Vagina (tissue), 2 donors: Measurements from ENCODE around the gene KRTAP9-7. TPM values are rescaled to one million over a fixed set of nuclear protein-coding genes. Genes with fewer than 3 reads are reported as not detected.
"Not testable (repeated sequence)": the region's sequence is repeated elsewhere in the genome, so short reads cannot be mapped to it uniquely, and the experiment has no call there.

Experiments
- DNase-seq, 2 donors: peaks; one replicate each; pipeline ENCODE4 v3.0.0-alpha.2; 2017; ENCODE audit errors: extremely low spot score in 2 of 2
- H3K27ac ChIP-seq: fragments of 200-600 bp; sonication (generic); one replicate; pipeline ENCODE4 v1.5.1; 2019
- H3K27me3 ChIP-seq: fragments of 200-600 bp; sonication (generic); one replicate; pipeline ENCODE4 v1.5.1; 2019
- H3K36me3 ChIP-seq, 2 donors: fragments of 200-600 bp; sonication (generic); one replicate each; pipeline ENCODE4 v1.5.1; 2017 to 2019
- H3K4me1 ChIP-seq: fragments of 200-600 bp; sonication (generic); one replicate; pipeline ENCODE4 v1.5.1; 2019
- H3K4me3 ChIP-seq, 2 donors: fragments of 200-600 bp; sonication (generic); 1 replicate in 1 of 2; 2 replicates in 1 of 2; pipeline ENCODE4 v1.5.1; 2016 to 2019
- H3K9me3 ChIP-seq: fragments of 200-600 bp; sonication (generic); one replicate; pipeline ENCODE4 v1.5.1; 2019
- CTCF ChIP-seq, 3 experiments: fragments of 450-650 bp in 2 of 3; fragments of 200-600 bp in 1 of 3; sonication (generic) in 1 of 3; IDR thresholded peaks; one replicate each; pipeline ENCODE4 v1.5.1; 2017 to 2019; ENCODE audit warnings: antibody characterized with exemption in 3 of 3, mild to moderate bottlenecking in 2 of 3, moderate library complexity in 2 of 3
- POLR2A ChIP-seq, 2 donors: fragments of 450-650 bp; IDR thresholded peaks; one replicate each; pipeline ENCODE4 v1.6.1; 2017; ENCODE audit warnings: antibody characterized with exemption in 2 of 2, mild to moderate bottlenecking in 2 of 2, moderate library complexity in 2 of 2
- POLR2AphosphoS5 ChIP-seq, 2 donors: sonication (generic); formaldehyde crosslinking; IDR thresholded peaks; one replicate each; pipeline ENCODE4 v1.9.0; 2017; ENCODE audit warnings: antibody characterized with exemption in 2 of 2, mild to moderate bottlenecking in 2 of 2, low read depth in 1 of 2; ENCODE audit not compliant: insufficient read depth in 1 of 2
- intact Hi-C: fragments of 100-400 bp; cut with DNase I; formaldehyde crosslinking; loops from one replicate; pipeline ENCODE4 v1.15.1; 2023
- total RNA-seq: library from RNA; depleted of rRNA; stranded (reverse); fragments of >200 nt; gene quantifications from one replicate; pipeline ENCODE4 v1.2.3, GENCODE V29; 2016

KRTAP9-7 gene
- total RNA-seq, 1 donor from 2014 or later = not detected

GRCh38 chr17:41249637-41250240 is 25.8 kb upstream of the KRTAP9-7 start, which contains the start of gene KRTAP9-4:
KRTAP9-4 (plus strand) TSS chr17:41249687; CDS start chr17:41249721, 34 bp downstream.
- H3K4me3 ChIP-seq, DNase-seq, H3K36me3 ChIP-seq, H3K9me3 ChIP-seq, H3K27me3 ChIP-seq, intact Hi-C loops, H3K4me1 ChIP-seq, H3K27ac ChIP-seq: not testable (repeated sequence)

GRCh38 chr17:41251261-41251660 is 24.2 kb upstream of the KRTAP9-7 start:
- Histone ChIP-seq H3K9me3 (no peaks in the 10 kb centered on the region), H3K4me1 (no peaks in the 10 kb centered on the region), H3K27me3 (no peaks in the 10 kb centered on the region), H3K36me3 (no peaks in the 10 kb centered on the region), H3K27ac (no peak overlapping the region), H3K4me3 (no peak overlapping the region)
- intact Hi-C loops = no loop called here
- TF ChIP-seq CTCF (IDR thresholded peaks at IDR 0.05) (no peak), POLR2AphosphoS5 (IDR thresholded peaks at IDR 0.05; ENCODE audit: insufficient read depth in 1 of 2, low read depth in 1 of 2) (no peak), POLR2A (IDR thresholded peaks at IDR 0.05) (no peak)
- no peak for DNase-seq

- H3K9me3 ChIP-seq = no peaks in the 10 kb centered on the region
- no peak for TF ChIP-seq POLR2A (IDR thresholded peaks at IDR 0.05)
- TF ChIP-seq CTCF (IDR thresholded peaks at IDR 0.05) = no peak
- no peak for TF ChIP-seq POLR2AphosphoS5 (IDR thresholded peaks at IDR 0.05; ENCODE audit: insufficient read depth in 1 of 2, low read depth in 1 of 2)
- H3K27ac ChIP-seq = no peak overlapping the region
- H3K4me1 ChIP-seq = no peaks in the 10 kb centered on the region
- H3K36me3 ChIP-seq = no peaks in the 10 kb centered on the region
- DNase-seq = no peak
- H3K27me3 ChIP-seq = no peaks in the 10 kb centered on the region
- intact Hi-C loops = no loop called here
- H3K4me3 ChIP-seq = no peak overlapping the region
Measured at GRCh38 chr17:41254861-41255260, 20.6 kb upstream of the KRTAP9-7 start.

- intact Hi-C loops, H3K9me3 ChIP-seq, DNase-seq, H3K4me3 ChIP-seq, H3K36me3 ChIP-seq, H3K27ac ChIP-seq, H3K27me3 ChIP-seq, H3K4me1 ChIP-seq: not testable (repeated sequence)
Measured at GRCh38 chr17:41255381-41256290, 19.9 kb upstream of the KRTAP9-7 start, which contains the start of gene KRTAP9-9. KRTAP9-9 (plus strand) TSS chr17:41255384.

GRCh38 chr17:41256291-41256685 is 19.2 kb upstream of the KRTAP9-7 start:
- no peaks in the 10 kb centered on the region for H3K27me3 ChIP-seq
- H3K4me1 ChIP-seq = no peaks in the 10 kb centered on the region
- no peak overlapping the region for H3K27ac ChIP-seq
- intact Hi-C loops = no loop called here
- H3K4me3 ChIP-seq = no peak overlapping the region
- no peak for DNase-seq
- no peaks in the 10 kb centered on the region for H3K36me3 ChIP-seq
- H3K9me3 ChIP-seq = no peaks in the 10 kb centered on the region
- TF ChIP-seq POLR2A (IDR thresholded peaks at IDR 0.05) = no peak
- no peak for TF ChIP-seq CTCF (IDR thresholded peaks at IDR 0.05)
- no peak for TF ChIP-seq POLR2AphosphoS5 (IDR thresholded peaks at IDR 0.05; ENCODE audit: insufficient read depth in 1 of 2, low read depth in 1 of 2)

GRCh38 chr17:41258406-41258805 is 17.1 kb upstream of the KRTAP9-7 start:
- no peak for DNase-seq
- TF ChIP-seq CTCF (IDR thresholded peaks at IDR 0.05) (no peak), POLR2A (IDR thresholded peaks at IDR 0.05) (no peak), POLR2AphosphoS5 (IDR thresholded peaks at IDR 0.05; ENCODE audit: insufficient read depth in 1 of 2, low read depth in 1 of 2) (no peak)
- Histone ChIP-seq H3K27ac (no peak overlapping the region), H3K36me3 (no peaks in the 10 kb centered on the region), H3K4me3 (no peak overlapping the region), H3K9me3 (no peaks in the 10 kb centered on the region), H3K4me1 (no peaks in the 10 kb centered on the region), H3K27me3 (no peaks in the 10 kb centered on the region)
- intact Hi-C loops = no loop called here
